ENCODE data around the gene AKAP7. TPM values are rescaled to one million over a fixed set of nuclear protein-coding genes. Genes with fewer than 3 reads are reported as not detected.

Gene AKAP7
- total RNA-seq, result 5.8 and 6.2 TPM in 2 replicates

GRCh38 chr6:131135244-131136020, at the start of gene AKAP7:
TSS of gene AKAP7 (plus strand) at chr6:131135467. CDS start at chr6:131135764, 297 bp downstream.

Other genes with a start within 250 kb of the AKAP7 start
- gene EPB41L2, start 72.2 kb upstream of the AKAP7 start, total RNA-seq, result 54.9 and 89.5 TPM in 2 replicates